ENCODE data around the gene PGLYRP3.
"Not testable (repeated sequence)": the region's sequence is repeated elsewhere in the genome, so short reads cannot be mapped to it uniquely, and the experiment has no call there.

Gene PGLYRP3

GRCh38 chr1:153349363-153350320 lies 36.9 kb upstream of the PGLYRP3 start:
- no peak for DNase-seq (ENCODE audit: low read depth in 4 of 4, low spot score in 1 of 4)

GRCh38 chr1:153348511-153349362 lies 36.0 kb upstream of the PGLYRP3 start, which contains the start of gene PGLYRP4:
Gene PGLYRP4 (minus strand): TSS chr1:153348841. CDS start chr1:153347932, 909 bp downstream.
- no peak for DNase-seq (ENCODE audit: low read depth in 4 of 4, low spot score in 1 of 4)

- no peak for DNase-seq (ENCODE audit: low read depth in 4 of 4, low spot score in 1 of 4)
These were observed 35.1 kb upstream of the PGLYRP3 start for GRCh38 chr1:153347856-153348255.

- not testable (repeated sequence) for DNase-seq (ENCODE audit: low read depth in 4 of 4, low spot score in 1 of 4)
These were observed 34.3 kb upstream of the PGLYRP3 start for GRCh38 chr1:153347049-153347448.

GRCh38 chr1:153346077-153346723 lies 33.4 kb upstream of the PGLYRP3 start:
- no peak for DNase-seq (ENCODE audit: low read depth in 4 of 4, low spot score in 1 of 4)

- no peak for DNase-seq (ENCODE audit: low read depth in 4 of 4, low spot score in 1 of 4)
These were observed 32.7 kb upstream of the PGLYRP3 start for GRCh38 chr1:153345187-153346076.

GRCh38 chr1:153344718-153345025 lies 31.9 kb upstream of the PGLYRP3 start:
- no peak for DNase-seq (ENCODE audit: low read depth in 4 of 4, low spot score in 1 of 4)

- DNase-seq (ENCODE audit: low read depth in 4 of 4, low spot score in 1 of 4), result no peak
These were observed 31.3 kb upstream of the PGLYRP3 start for GRCh38 chr1:153343811-153344717.

GRCh38 chr1:153343040-153343681 lies 30.4 kb upstream of the PGLYRP3 start:
- DNase-seq (ENCODE audit: low read depth in 4 of 4, low spot score in 1 of 4), result no peak

GRCh38 chr1:153342178-153342577 lies 29.4 kb upstream of the PGLYRP3 start:
- DNase-seq (ENCODE audit: low read depth in 4 of 4, low spot score in 1 of 4), result no peak

GRCh38 chr1:153341431-153341934 lies 28.7 kb upstream of the PGLYRP3 start:
- DNase-seq (ENCODE audit: low read depth in 4 of 4, low spot score in 1 of 4), result no peak

- DNase-seq (ENCODE audit: low read depth in 4 of 4, low spot score in 1 of 4), result no peak
These were observed 27.6 kb upstream of the PGLYRP3 start for GRCh38 chr1:153340356-153340755.

GRCh38 chr1:153339802-153340201 lies 27.1 kb upstream of the PGLYRP3 start:
- no peak for DNase-seq (ENCODE audit: low read depth in 4 of 4, low spot score in 1 of 4)

- no peak for DNase-seq (ENCODE audit: low read depth in 4 of 4, low spot score in 1 of 4)
These were observed 25.5 kb upstream of the PGLYRP3 start for GRCh38 chr1:153337980-153338853.

GRCh38 chr1:153336650-153337049 lies 23.9 kb upstream of the PGLYRP3 start:
- no peak for DNase-seq (ENCODE audit: low read depth in 4 of 4, low spot score in 1 of 4)

GRCh38 chr1:153333902-153334301 lies 21.1 kb upstream of the PGLYRP3 start:
- no peak for DNase-seq (ENCODE audit: low read depth in 4 of 4, low spot score in 1 of 4)

GRCh38 chr1:153324912-153325311 lies 12.2 kb upstream of the PGLYRP3 start:
- DNase-seq (ENCODE audit: low read depth in 4 of 4, low spot score in 1 of 4), result no peak

GRCh38 chr1:153322568-153322967 lies 9.8 kb upstream of the PGLYRP3 start:
- DNase-seq (ENCODE audit: low read depth in 4 of 4, low spot score in 1 of 4), result no peak

Data from stimulated activated CD4-positive, alpha-beta T cell treated with anti-CD3 and anti-CD28 coated beads, Interleukin-1b, Interleukin-23, amount 100 ng/mL, for 24 hours (primary cell).